ENCODE measurements around the gene SPOCK3.

SPOCK3 gene

DNA sequence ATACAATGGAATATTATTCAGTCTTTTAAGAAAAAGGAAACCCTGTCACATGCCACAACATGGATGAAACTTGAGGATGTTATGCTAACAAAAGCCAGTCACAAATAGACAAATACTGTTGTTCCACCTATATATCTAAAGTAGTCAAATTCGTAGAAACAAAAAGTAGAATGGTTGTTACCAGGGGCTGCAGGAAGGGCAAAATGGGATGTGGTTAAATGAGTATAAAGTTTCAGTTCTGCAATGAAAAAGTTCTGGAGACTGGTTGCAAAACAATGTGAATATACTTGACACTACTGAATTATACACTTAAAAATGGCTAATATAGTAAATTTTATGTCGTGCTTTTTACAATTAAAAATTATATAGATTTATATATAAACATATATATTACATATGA lies 12.2 kb downstream of the SPOCK3 start:
- no peak for TF ChIP-seq POLR2AphosphoS5 (IDR thresholded peaks at IDR 0.05; ENCODE audit: low read depth, low read length)
- no peak for TF ChIP-seq TAF1 (IDR thresholded peaks at IDR 0.05; ENCODE audit: borderline replicate concordance, low read depth, low read length)
- no peak for TF ChIP-seq POLR2A (IDR thresholded peaks at IDR 0.05; ENCODE audit: low read depth, low read length)
- DNase-seq (ENCODE audit: insufficient read length) (no peak), FAIRE-seq (no peak)

DNA sequence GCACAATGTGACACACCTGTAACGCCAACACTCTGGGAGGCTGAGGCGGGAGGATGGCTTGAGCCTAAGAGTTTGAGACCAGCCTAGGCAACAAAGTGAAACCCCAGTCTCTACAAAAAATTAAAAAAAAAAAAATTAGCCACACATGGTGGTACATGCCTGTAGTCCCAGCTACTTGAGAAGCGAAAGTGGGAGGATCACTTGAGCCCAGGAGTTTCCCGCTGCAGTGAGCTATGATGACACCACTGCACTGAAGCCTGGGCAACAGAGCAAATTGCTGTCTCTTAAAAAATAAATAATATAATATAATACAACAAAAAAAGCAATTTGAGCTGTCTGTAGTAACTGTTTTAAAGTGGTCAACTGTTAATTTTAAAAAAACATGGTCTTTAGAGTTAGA lies 13.2 kb downstream of the SPOCK3 start:
- DNase-seq (ENCODE audit: insufficient read length) (no peak), FAIRE-seq (no peak)
- TF ChIP-seq POLR2A (IDR thresholded peaks at IDR 0.05; ENCODE audit: low read depth, low read length) (no peak), TAF1 (IDR thresholded peaks at IDR 0.05; ENCODE audit: borderline replicate concordance, low read depth, low read length) (no peak), POLR2AphosphoS5 (IDR thresholded peaks at IDR 0.05; ENCODE audit: low read depth, low read length) (no peak)

DNA sequence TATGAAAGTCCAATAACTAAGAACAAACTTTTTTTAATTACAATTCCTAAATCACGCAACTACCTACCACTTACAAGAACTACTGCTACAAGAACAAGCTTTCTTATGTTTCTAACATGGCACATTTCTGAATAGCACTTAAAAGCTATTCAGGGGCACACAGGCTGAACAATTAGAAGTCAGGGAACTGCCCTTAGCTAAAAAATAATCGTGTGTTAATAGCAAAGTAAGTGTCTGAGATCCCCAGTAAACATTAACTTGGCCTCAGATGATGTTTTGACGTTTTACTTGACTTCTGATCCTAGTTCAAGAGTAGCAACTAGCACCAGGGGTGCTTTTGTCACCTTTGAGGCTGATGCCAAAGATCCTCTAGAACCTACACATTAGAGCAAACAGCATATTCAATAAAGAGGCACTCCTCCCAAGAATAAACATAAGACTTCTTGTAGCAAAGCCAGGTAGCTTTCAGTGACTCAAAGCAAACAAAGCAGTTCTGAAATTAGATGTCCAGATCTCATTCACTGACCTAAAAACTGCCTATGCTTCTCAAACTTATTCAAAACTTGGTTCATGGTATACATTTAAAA lies 16.2 kb downstream of the SPOCK3 start:
- FAIRE-seq, result no peak
- no peak for DNase-seq (ENCODE audit: insufficient read length)
- no peak for TF ChIP-seq POLR2A (IDR thresholded peaks at IDR 0.05; ENCODE audit: low read depth, low read length)
- no peak for TF ChIP-seq TAF1 (IDR thresholded peaks at IDR 0.05; ENCODE audit: borderline replicate concordance, low read depth, low read length)
- no peak for TF ChIP-seq POLR2AphosphoS5 (IDR thresholded peaks at IDR 0.05; ENCODE audit: low read depth, low read length)

DNA sequence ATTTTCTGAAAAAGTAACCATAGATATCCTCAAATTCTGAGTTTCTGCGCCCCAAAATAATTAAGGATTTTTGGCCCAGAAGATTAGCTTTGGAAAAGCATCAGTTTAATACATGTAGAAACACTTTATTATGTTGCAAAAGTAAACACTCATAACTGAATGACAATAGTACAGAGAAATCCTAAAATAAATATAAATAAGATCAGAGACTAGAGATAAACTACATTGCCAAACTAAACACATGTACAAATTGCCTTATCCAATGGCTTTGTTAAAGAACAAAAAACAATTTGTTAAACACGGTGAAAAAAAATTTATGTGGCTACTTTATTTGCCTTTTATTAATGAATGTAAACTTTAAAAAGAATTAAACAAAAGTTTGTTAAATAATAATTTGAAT lies 17.5 kb downstream of the SPOCK3 start:
- FAIRE-seq, result no peak
- TF ChIP-seq POLR2AphosphoS5 (IDR thresholded peaks at IDR 0.05; ENCODE audit: low read depth, low read length), result no peak
- no peak for TF ChIP-seq POLR2A (IDR thresholded peaks at IDR 0.05; ENCODE audit: low read depth, low read length)
- TF ChIP-seq TAF1 (IDR thresholded peaks at IDR 0.05; ENCODE audit: borderline replicate concordance, low read depth, low read length), result no peak

DNA sequence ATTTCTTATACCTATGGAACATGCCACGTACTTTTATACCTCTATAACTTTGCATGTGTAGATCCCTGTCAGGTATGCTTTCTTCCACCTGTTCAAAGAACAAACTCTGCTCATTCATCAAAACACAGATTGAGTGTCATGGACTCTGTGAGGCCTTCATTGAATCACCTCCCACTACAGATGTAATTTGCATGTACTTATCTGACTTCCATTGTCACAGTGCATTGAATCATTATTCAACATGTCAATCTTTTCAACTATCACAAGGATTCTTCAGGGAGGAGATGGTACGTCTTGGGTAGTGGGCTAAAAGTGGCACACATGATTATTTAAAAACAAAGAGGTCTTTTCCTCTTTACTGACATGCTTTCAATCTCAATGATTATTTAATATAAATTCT lies 24.1 kb downstream of the SPOCK3 start:
- TF ChIP-seq POLR2AphosphoS5 (IDR thresholded peaks at IDR 0.05; ENCODE audit: low read depth, low read length), result no peak
- no peak for TF ChIP-seq POLR2A (IDR thresholded peaks at IDR 0.05; ENCODE audit: low read depth, low read length)
- TF ChIP-seq TAF1 (IDR thresholded peaks at IDR 0.05; ENCODE audit: borderline replicate concordance, low read depth, low read length), result no peak
- DNase-seq (ENCODE audit: insufficient read length) (no peak), FAIRE-seq (no peak)

More for the DNA sequence above, 17.5 kb downstream of the SPOCK3 start:
- DNase-seq (ENCODE audit: insufficient read length), result no peak

DNA sequence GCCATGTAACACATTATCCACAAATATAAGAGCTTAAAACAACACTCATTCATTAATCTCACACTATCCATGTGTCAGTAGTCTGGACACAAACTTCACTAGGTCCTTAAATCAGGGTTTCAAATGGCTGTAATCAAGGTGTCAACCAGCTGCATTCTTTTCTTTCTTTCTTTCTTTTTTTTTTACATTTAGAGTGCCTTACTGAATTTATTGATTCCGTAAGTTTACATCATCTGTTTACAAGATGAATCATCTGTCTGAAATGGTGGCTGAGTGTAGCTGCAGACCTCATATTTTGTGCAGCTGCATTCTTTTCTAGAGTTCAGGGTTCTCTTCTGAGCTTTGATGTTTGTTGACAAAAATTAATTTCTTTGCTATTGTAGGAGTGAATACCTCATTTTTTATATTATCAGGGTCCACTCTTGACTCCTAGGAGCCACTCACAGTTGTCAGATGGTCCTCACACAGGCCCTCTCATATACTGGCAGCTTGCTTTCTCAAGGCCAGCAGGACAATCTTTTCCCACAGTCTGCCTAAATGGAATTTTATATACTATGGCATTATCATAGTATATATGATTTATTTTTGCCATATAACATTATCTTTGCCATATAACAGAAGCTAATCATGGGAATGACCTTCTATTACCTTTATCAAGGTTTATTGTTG lies 37.8 kb downstream of the SPOCK3 start:
- FAIRE-seq (no peak), DNase-seq (ENCODE audit: insufficient read length) (no peak)
- TF ChIP-seq POLR2AphosphoS5 (IDR thresholded peaks at IDR 0.05; ENCODE audit: low read depth, low read length) (no peak), TAF1 (IDR thresholded peaks at IDR 0.05; ENCODE audit: borderline replicate concordance, low read depth, low read length) (no peak), POLR2A (IDR thresholded peaks at IDR 0.05; ENCODE audit: low read depth, low read length) (no peak)

DNA sequence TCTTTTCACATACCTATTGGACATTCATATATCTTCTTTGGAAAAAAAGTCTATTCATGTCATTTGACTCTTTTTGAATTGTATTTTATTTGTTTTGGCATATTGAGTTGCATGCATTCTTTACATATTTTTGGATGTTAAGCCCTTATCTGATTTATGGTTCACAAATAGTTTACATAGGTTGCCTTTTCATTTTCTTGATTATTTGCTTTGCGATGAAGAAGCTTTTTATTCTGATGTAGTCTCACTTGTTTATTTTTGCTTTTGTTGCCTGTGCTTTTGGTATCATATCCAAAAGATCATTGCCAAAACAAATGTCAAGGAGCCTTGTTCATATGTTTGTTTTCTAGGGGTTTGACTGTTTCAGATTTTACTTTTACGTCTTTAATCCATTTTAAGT lies 43.9 kb downstream of the SPOCK3 start:
- FAIRE-seq, result no peak
- DNase-seq (ENCODE audit: insufficient read length), result no peak
- no peak for TF ChIP-seq TAF1 (IDR thresholded peaks at IDR 0.05; ENCODE audit: borderline replicate concordance, low read depth, low read length)
- no peak for TF ChIP-seq POLR2A (IDR thresholded peaks at IDR 0.05; ENCODE audit: low read depth, low read length)
- TF ChIP-seq POLR2AphosphoS5 (IDR thresholded peaks at IDR 0.05; ENCODE audit: low read depth, low read length), result no peak

DNA sequence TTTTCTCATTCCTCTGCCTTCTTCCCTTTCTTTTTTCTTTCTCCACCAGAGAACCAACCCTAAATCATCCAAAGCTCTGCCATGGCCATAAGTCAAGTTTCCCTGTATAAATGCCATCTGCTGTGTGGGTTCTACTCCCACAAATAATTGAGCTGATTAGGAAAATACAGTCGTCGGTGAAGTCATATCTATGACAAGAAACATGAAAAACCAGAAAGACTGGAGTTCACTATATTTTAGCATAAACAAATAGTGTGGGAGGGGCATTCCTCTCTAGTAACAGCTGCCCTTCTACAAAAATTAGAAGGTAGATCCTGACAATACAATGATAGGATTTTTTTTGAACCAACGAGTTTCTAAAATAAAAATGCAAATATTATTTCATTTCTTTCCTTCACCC lies 48.8 kb downstream of the SPOCK3 start:
- DNase-seq (ENCODE audit: insufficient read length) (no peak), FAIRE-seq (no peak)
- no peak for TF ChIP-seq TAF1 (IDR thresholded peaks at IDR 0.05; ENCODE audit: borderline replicate concordance, low read depth, low read length)
- TF ChIP-seq POLR2A (IDR thresholded peaks at IDR 0.05; ENCODE audit: low read depth, low read length), result no peak
- TF ChIP-seq POLR2AphosphoS5 (IDR thresholded peaks at IDR 0.05; ENCODE audit: low read depth, low read length), result no peak

DNA sequence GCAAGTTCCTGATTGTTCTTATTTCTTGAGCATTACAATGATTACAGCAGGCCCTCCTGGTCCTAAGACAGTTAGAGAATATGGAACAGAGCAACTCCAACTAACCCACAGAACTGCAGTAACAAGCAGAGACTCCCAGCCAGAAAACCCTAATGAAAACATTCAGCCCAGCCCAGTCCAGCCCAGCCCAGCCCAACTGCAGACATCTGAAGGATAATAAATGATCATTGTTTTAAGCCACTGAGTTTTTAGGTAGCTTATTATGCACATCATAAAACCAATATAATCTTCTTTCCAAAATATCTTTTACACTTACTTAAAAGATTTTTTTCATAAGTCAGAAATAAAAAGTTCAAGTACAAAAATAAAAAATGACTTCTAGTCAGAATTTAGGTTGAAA lies 51.3 kb downstream of the SPOCK3 start:
- FAIRE-seq, result no peak

DNA sequence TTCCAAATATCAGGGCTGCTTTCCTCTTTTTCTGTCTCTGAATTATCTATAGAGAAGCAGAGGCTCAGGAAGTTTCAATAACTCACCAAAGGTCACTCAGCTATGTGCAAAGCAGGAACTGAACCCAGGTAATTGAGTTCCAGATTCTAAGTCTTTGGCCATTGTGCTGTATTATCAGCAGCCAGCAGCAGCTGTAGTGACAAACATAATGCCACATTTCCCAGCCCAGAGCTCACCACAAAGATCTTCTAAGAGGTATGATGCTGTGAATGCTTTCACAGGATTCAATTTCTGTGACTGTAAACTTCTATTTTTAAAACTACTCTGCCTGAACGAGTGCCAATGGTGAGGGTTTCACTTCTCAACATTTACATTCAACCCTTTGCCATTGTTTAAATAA lies 56.4 kb downstream of the SPOCK3 start:
- FAIRE-seq (no peak), DNase-seq (ENCODE audit: insufficient read length) (no peak)
- TF ChIP-seq POLR2AphosphoS5 (IDR thresholded peaks at IDR 0.05; ENCODE audit: low read depth, low read length) (no peak), POLR2A (IDR thresholded peaks at IDR 0.05; ENCODE audit: low read depth, low read length) (no peak), TAF1 (IDR thresholded peaks at IDR 0.05; ENCODE audit: borderline replicate concordance, low read depth, low read length) (no peak)

More for the DNA sequence above, 51.3 kb downstream of the SPOCK3 start:
- TF ChIP-seq POLR2AphosphoS5 (IDR thresholded peaks at IDR 0.05; ENCODE audit: low read depth, low read length), result no peak
- TF ChIP-seq TAF1 (IDR thresholded peaks at IDR 0.05; ENCODE audit: borderline replicate concordance, low read depth, low read length), result no peak
- DNase-seq (ENCODE audit: insufficient read length), result no peak

DNA sequence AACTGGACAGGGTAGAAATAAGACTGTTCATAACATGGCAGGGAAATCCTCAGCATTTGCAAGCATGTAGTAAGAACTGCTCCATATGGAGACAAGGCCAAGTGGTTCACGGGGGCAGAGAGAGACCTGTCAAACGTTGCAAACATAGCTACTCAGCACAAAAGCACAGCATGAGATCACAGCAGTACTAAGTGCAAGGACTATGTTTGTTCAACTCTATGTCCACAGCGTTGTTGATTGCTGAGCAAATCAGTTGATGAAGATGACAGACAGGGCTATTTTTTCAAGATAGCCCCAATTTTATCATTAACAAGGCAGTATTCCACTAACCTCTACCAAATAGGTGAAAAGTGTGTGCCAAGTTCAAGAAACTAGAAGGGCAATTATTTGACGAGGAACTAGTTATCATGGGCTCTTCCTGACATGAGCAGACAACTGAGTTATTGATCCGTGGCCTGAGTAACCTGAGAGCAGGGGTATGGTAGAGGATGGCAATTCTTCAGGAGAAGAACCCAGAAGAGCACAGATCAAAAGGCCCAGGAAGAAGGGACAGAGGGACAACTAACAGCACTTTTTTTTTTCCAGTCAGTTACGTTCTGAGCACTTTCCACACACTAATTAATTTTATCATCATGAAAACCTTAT lies 57.4 kb downstream of the SPOCK3 start:
- TF ChIP-seq POLR2A (IDR thresholded peaks at IDR 0.05; ENCODE audit: low read depth, low read length) (no peak), TAF1 (IDR thresholded peaks at IDR 0.05; ENCODE audit: borderline replicate concordance, low read depth, low read length) (no peak), POLR2AphosphoS5 (IDR thresholded peaks at IDR 0.05; ENCODE audit: low read depth, low read length) (no peak)
- FAIRE-seq (no peak), DNase-seq (ENCODE audit: insufficient read length) (no peak)

DNA sequence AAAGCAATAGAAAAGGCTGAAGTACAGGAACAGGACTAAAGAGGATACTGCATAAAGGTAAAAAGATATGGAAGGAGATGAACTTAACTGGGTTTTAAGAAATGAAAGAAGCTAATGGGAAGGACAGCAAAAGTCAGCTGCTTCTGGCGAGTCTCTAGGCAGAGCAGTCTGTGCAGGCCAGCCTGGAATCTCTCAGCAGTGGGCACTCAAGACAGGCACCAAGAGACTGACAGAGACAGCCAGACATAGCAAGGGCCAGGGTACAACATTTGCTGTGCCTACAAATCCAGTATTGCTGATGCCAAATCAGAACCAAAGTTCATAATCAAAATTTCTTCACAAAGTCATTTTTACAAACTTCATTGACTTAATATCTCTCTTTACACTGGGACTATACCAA lies 62.4 kb downstream of the SPOCK3 start:
- DNase-seq (ENCODE audit: insufficient read length) (no peak), FAIRE-seq (no peak)
- TF ChIP-seq POLR2AphosphoS5 (IDR thresholded peaks at IDR 0.05; ENCODE audit: low read depth, low read length), result no peak
- no peak for TF ChIP-seq TAF1 (IDR thresholded peaks at IDR 0.05; ENCODE audit: borderline replicate concordance, low read depth, low read length)
- TF ChIP-seq POLR2A (IDR thresholded peaks at IDR 0.05; ENCODE audit: low read depth, low read length), result no peak
